BJ (cell line): ENCODE measurements around the gene TEX48. TPM values are rescaled to one million over a fixed set of nuclear protein-coding genes. Genes with fewer than 3 reads are reported as not detected.

Experiments used
- CTCF ChIA-PET: fragments of 350-600 bp; formaldehyde crosslinking; extraction: SDS; loops from one replicate; lab custom pipeline; 2021; ENCODE audit warnings: antibody characterized with exemption, inconsistent platforms; lab: Yijun Ruan, JAX
- POLR2A ChIA-PET: fragments of 300-600 bp; sonication (Branson Sonifier 250); formaldehyde crosslinking; extraction: SDS; loops from one replicate; lab custom pipeline; 2021; ENCODE audit warnings: antibody characterized with exemption; lab: Charles Lee
- DNase-seq: peaks from one replicate; pipeline ENCODE4 v3.0.0-alpha.2; 2011; ENCODE audit warnings: low read depth
- H3K27me3 ChIP-seq: 2 replicates; pipeline ENCODE4 v1.6.0; 2011; ENCODE audit warnings: low read length; ENCODE audit not compliant: control insufficient read depth, insufficient read depth
- H3K36me3 ChIP-seq: 2 replicates; pipeline ENCODE4 v1.5.1; 2011; ENCODE audit warnings: low read length; ENCODE audit not compliant: control insufficient read depth, insufficient read depth
- H3K4me3 ChIP-seq: 2 replicates; pipeline ENCODE4 v1.5.1; 2011; ENCODE audit warnings: low read depth, mild to moderate bottlenecking, control low read depth, low read length
- polyA plus RNA-seq: library from polyadenylated mRNA; depleted of rRNA; stranded (reverse); fragments of >200 nt; gene quantifications from 2 replicates; pipeline ENCODE4 v1.2.3, GENCODE V29; 2011; rRNA removed
- TF ChIP-seq, protein P1 (sequence below): IDR thresholded peaks from 2 replicates; pipeline ENCODE4 v1.5.1; 2011; ENCODE audit warnings: low read depth, mild to moderate bottlenecking, control low read depth, inconsistent platforms, low read length, moderate library complexity; ENCODE audit not compliant: insufficient read depth

The TEX48 gene
- polyA plus RNA-seq, 1 experiment = not detected

DNA sequence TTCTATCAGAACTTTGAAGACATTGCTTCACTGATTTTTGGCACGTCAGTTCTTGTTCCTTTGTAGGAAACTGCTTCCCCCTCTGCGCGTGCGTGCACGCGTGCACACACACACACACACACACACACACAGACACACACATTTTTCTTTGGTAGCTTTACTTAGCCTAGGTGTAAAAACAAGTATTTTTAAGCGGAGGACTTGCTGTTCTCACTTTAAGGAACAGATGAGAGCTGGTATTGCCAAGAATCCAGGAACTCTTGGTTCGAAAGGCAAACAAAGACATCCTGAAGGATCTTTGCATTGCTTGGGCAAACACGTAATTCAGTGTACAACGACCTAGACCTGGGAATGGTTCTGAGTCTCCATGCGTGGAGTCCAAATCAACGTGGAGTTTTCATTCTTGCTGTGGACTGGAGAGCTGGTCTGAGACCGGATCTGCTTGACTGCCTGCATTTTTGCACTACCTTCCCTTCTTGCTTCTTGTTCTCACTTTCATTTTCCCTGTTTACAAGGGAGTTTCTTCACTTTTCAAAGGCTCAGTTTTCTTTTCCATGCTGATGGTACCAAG lies 62.7 kb downstream of the TEX48 start:
- H3K27me3 ChIP-seq = no peaks in the 10 kb centered on the region
- CTCF ChIA-PET = interaction anchor here (1.3 to 1.4 kb wide), 2 partner anchors 9 to 62 kb away, joined by 3 to 4 read pairs; partner anchors contain the start of gene TEX48
- POLR2A ChIA-PET = no interaction called here

GRCh38 chr9:114616684-114617520 lies 65.1 kb downstream of the TEX48 start:
- no peak for DNase-seq
- TF ChIP-seq, protein P1, sequence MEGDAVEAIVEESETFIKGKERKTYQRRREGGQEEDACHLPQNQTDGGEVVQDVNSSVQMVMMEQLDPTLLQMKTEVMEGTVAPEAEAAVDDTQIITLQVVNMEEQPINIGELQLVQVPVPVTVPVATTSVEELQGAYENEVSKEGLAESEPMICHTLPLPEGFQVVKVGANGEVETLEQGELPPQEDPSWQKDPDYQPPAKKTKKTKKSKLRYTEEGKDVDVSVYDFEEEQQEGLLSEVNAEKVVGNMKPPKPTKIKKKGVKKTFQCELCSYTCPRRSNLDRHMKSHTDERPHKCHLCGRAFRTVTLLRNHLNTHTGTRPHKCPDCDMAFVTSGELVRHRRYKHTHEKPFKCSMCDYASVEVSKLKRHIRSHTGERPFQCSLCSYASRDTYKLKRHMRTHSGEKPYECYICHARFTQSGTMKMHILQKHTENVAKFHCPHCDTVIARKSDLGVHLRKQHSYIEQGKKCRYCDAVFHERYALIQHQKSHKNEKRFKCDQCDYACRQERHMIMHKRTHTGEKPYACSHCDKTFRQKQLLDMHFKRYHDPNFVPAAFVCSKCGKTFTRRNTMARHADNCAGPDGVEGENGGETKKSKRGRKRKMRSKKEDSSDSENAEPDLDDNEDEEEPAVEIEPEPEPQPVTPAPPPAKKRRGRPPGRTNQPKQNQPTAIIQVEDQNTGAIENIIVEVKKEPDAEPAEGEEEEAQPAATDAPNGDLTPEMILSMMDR = no peak
- ChIA-PET POLR2A (no interaction called here), CTCF (interaction anchor here (0.9 to 1.6 kb wide), 4 partner anchors 9 to 36 kb away, joined by 3 to 5 read pairs (median 3); no protein-coding TSS in a partner anchor)
- Histone ChIP-seq H3K36me3 (no peaks in the 10 kb centered on the region; the same call in 1 of the 2 replicates), H3K27me3 (no peaks in the 10 kb centered on the region), H3K4me3 (no peak overlapping the region)

More for the DNA sequence above, 62.7 kb downstream of the TEX48 start:
- no peaks in the 10 kb centered on the region for H3K36me3 ChIP-seq
- H3K4me3 ChIP-seq = no peak overlapping the region
- DNase-seq = no peak
- TF ChIP-seq, protein P1 = no peak

Other genes starting within 250 kb of the TEX48 start
- 0.61 and 1.5 TPM in 2 replicates for gene WHRN, start 176.7 kb downstream of the TEX48 start, polyA plus RNA-seq
- 89.2 and 134 TPM in 2 replicates for gene ATP6V1G1, start 94.4 kb downstream of the TEX48 start, polyA plus RNA-seq
- 11.8 and 18.4 TPM in 2 replicates for gene TMEM268, start 70.9 kb downstream of the TEX48 start, polyA plus RNA-seq
- gene TEX53, start 24.4 kb downstream of the TEX48 start, polyA plus RNA-seq = not detected in 2 replicates
- gene TNFSF15, start 123.8 kb upstream of the TEX48 start, polyA plus RNA-seq = 0.13 and 0.27 TPM in 2 replicates
- not detected in 2 replicates for gene TNFSF8, start 248.4 kb upstream of the TEX48 start, polyA plus RNA-seq